Stimulated activated CD8-positive, alpha-beta memory T cell treated with anti-CD3 and anti-CD28 coated beads, Interleukin-2, amount 100 ng/mL, for 48 hours (primary cell): Measurements from ENCODE around the gene GLP1R.

Experiments
- DNase-seq, 2 donors: peaks; one replicate each; pipeline ENCODE4 v3.0.0-alpha.2; 2020; ENCODE audit warnings: low read depth in 2 of 2

The GLP1R gene

DNA sequence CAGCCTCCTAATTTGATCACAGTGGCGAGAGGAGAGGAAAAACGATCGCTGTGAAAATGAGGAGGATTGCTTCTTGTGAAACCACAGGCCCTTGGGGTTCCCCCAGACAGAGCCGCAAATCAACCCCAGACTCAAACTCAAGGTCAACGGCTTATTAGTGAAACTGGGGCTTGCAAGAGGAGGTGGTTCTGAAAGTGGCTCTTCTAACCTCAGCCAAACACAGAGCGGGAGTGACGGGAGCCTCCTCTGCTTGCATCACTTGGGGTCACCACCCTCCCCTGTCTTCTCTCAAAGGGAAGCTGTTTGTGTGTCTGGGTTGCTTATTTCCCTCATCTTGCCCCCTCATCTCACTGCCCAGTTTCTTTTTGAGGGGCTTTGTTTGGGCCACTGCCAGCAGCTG lies 37.7 kb downstream of the GLP1R start:
- DNase-seq, result peak; percentile 20 to 32

DNA sequence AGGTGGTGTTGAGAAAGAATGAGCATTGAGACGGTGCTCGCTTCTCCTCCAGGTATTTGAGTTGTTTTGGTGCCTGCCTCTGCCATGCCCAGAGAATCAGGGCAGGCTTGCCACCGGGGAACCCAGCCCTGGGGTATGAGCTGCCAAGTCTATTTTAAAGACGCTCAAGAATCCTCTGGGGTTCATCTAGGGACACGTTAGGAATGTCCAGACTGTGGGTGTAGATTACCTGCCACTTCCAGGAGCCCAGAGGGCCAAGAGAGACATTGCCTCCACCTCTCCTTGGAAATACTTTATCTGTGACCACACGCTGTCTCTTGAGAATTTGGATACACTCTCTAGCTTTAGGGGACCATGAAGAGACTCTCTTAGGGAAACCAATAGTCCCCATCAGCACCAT lies 38.1 kb downstream of the GLP1R start:
- DNase-seq, result no peak

DNA sequence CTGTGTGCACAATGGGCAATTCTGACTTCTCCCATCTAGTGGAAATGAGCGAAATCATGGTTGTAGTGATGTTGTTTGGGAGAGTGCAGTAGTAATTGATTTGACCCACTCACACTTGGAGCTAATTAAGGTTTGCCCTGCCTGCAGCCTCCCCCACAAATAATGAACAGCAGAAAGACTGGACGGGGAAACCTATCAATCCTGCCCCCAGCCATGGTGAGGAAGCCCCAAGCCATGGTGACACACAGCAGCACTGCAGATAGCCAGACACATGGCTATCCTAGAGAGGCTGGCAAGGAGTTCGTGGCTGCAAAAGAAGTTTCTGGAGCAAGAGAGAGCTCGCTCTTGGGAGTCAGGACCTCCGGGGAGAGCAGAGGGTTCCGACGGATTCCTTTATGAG lies 38.6 kb downstream of the GLP1R start:
- DNase-seq, result no peak

DNA sequence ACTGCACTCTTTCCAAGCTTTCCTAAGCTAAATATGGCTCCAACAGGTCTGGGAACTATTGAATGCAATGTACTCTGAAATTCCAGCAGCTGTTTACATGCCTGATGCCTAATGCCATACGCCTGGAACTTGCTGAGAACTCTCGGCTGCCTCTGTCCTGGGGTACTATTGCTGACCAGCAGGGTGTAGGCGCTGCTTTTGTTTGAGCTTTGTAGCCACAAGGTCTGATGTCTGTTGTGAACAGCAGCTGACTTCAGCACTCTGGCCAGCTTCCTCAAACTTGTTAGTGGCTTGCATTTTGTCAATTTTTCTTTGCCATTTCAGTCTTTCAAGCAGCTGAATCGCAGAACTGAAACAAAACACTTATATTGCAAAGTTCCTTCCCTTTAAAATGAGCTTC lies 39.8 kb downstream of the GLP1R start:
- no peak for DNase-seq

DNA sequence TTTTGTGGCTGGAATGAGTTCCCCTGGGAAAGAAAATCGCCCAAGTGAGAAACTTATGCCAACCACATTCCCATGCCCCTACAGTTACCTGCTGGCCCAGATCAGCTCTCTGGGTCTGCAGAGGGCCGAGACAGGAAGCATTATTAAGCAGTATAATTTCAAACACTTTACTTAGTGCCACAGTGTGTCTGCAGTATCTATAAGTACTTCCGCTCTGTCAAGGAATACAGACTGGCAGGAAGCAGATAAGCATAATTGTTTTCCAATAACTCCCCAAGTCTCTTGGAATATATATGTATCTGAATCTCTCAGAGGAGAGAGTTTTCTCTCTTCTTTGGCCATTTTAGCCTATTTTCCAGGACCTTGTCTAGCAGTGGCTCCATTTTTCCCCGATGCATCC lies 41.5 kb downstream of the GLP1R start:
- no peak for DNase-seq

DNA sequence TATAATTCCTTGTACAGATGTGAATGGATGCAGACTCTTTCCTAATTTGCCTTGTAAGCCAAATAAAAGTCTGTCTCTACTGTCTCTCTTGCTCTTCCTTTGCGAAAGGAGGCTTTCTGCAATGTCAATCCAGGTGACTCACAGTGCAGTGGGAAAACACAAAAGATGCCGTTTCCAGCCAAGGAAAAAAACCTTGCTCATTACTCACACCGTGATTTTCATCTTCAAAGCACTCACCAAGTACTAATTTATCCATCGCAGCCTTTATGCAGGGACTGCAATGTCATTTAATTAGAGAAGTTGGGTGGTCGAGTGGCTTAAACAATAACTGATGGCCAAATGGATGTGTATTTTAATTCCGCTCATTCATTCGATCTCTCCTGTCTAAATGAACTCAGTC lies 42.6 kb downstream of the GLP1R start:
- no peak for DNase-seq

DNA sequence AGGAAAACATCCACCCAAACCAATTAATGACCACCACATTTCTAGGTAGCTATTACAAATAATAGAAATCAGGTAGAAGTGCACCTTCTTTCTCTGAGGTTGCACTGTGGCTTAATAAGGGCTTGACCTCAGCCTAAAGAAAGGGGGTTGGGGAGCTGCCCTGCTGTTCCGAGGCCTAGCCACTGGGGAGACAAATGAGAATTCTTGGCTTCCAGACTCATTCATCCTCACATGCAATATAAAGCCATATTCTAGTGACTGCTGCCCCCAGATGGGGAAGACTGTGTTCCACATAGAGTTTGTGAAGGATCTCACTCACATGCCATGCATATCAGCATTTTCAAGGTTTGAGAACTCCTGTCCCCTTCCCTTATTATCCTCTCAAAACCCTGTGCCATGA lies 43.5 kb downstream of the GLP1R start:
- no peak for DNase-seq

DNA sequence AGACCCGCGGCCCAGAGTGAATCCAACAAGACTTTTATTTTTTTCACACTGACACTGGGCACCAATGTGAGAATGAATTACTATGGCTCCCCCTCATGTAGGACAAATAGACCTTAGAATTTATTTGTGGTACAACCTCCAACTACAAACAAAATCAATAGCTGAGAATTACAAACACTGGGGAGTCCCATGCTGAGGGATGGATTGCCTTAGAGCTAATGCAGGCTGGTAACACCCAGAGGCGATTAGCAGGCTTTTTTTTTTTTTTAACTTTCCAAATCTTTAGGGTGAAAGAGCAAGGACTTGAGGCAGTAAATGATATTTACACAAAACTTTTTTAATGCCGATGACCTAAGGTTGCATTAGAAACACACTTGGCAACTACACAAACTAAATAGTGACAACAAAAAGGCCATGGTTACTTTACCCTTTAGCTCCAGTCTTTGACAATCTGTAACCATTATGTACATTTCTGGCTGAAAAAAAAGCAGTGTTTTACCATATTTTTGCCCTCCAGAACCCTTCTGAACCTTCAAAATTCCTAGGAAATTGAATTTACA lies 44.6 kb downstream of the GLP1R start:
- no peak for DNase-seq

DNA sequence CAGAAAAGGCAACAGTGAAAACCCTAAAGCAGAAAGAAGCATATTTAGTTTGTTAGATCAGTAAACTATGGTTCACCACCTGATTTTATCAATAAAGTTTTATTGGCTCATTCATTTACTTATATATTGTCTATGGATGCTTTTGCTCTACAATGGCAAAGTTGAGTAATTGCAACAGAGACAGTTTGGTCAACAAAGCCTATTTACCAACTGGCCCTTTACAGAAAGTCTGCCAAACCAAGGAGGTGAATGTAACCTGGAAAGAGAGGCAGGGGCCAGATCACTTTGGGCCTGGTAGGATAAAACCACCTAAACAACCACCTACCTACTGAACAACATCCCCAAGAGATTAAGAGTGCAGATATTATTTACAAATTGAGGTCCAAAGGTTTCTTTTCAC lies 47.0 kb downstream of the GLP1R start:
- DNase-seq, result no peak

DNA sequence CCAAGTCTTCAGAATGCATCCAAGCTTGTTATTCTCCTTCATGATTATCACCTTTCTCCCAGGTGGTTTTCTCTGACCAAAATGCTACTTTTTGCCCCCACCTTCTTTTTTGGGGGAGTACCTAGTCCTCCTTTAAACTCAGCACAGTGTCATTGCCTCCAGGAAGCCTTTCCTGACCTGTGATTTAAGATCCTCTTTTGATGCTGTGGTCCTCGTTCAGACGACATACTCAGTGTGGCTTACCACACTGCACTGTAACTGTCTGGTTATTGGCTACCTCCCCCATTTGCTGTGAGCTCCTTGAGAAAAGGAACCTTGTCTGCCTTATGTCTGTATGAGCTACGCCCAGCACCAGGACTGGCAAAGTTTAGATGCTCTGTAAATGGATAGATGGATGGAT lies 51.8 kb downstream of the GLP1R start:
- no peak for DNase-seq

DNA sequence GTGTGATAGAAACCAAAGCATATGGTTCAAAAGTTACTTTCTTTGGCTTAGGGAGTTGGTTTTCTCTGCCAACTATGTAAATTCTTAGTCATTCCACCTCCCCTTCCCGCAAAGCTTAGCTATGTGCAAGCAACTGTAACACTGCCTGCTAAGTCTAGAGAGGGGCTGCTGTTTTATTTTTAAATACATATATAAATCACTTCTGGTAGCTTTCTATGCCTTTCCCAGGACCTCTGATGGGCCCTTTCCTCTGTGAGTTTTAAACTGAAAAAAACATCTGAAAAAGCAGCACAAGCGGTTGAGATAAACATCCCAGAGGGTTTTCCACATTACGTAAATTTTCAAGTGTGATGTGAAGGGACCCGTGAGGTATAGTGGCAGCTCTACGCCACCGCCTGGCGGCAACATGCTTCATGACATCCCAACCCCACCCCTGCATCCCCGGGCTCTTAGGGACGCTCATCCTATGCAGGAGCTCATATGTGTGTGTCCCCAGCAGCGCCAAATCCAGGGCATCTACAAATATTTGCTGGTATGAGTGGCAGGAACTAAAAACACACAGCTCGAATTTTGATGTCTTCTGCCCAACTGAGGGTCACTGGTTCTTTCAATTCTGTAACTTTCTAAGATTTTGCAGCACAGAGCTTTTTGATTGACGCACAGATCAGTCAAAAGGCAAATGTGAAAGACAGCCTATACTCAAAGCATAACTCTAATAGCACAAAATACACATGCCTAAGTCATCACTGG lies 53.7 kb downstream of the GLP1R start:
- no peak for DNase-seq

DNA sequence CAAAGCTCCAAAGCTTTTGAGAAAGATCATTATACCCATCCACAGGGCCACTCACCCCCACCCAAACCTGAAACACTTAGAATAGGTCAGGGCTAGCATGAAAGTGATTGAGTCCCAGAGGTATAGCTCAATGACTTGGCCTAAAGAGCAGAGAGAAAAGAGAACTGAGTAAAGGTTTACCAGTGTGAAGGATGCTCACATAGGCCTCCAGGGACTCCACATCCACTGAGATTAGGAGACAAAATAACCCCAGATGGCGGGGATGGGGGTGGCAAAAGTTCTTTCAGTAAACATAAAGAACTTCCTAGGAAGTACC lies 54.2 kb downstream of the GLP1R start:
- no peak for DNase-seq

DNA sequence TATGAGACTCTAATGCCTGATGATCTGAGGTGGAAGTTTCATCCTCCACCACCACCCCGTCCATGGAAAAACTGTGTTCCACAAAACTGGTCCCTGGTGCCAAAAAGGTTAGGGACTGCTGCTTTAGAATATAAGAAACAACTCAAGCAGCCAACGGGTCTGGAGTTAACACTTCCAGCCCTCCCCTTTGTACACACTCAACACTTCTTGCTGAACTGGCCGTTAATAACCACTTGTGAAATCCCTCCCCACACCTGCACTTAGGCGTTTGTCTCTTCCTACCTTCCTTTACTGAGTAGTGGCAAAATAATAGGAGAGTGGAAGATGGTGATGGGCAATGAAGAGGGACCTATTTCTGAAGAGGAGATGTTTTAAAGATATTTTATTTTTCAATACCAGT lies 55.9 kb downstream of the GLP1R start:
- no peak for DNase-seq

DNA sequence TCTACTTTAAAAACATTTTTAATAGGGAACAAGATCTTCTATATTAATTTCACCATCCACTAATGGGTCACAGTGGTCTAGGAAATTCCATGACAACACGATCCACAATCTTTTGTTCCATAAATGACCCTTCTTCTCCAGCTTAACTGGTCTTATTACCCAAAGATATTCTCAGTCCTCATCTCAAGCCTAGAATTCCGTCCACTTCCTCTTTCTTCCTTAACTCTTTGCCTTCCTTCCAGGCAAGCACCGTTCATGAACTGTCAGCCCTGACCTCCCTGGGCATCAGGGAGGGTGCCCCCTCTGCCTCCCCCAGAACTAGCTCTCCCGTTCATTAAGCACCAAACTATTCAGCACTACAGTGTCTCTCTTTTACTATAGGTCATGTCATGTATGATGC lies 58.5 kb downstream of the GLP1R start:
- DNase-seq, result no peak

DNA sequence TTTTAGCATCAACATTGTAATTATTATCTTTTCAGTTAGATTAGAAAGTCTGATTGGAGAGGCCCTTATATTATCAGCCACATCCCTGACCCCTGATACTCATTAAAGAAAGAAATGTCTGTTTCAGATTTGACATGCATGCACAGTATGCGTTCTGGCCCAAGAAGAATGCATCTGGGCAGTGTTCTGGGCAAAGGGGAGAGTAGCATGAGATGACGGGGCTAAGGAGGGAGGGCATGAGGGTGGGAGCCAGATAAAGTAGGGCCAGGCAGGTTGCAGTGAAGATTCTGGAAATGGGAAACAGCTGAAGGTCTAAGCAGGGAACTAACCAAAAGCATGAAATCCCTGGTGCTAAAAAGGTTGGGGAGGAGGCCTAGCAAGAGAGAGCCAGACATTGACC lies 59.1 kb downstream of the GLP1R start:
- no peak for DNase-seq

DNA sequence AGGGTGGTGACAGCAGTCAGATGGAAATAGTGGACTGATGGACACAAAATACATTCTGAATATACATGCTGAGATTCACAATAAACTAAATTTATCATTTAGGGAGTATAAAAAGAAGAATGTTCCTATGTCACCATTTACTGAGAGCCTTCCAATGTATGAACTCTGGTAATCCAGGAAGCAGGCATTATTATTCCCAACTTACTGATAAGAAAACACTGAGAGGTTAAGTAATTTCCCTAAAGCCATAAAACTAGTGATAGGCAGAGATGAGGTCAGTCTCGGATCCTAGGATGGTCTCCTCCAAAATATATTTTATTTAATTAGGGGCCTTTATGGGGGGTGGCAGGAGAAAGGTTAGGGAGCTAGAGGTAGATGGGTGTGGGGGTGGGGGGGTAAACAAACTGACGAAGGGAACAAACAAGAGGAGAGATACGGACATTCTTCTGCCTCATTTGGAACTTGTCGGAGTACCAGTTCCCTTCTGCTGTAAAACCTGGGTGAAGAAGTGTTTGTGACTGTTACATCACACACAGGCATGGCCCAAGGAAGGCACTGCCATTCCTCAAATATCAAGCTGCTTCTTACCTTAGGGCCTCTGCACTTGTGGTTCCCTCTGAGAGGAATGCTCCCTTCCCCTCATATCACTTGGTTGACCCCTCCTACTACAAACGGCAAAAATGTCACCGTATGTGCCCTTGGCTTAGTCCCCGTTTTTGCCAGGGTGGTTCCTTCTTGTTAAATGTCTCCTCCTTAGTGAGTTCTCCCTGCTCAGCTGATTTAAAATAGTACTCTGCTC lies 59.7 kb downstream of the GLP1R start:
- no peak for DNase-seq

DNA sequence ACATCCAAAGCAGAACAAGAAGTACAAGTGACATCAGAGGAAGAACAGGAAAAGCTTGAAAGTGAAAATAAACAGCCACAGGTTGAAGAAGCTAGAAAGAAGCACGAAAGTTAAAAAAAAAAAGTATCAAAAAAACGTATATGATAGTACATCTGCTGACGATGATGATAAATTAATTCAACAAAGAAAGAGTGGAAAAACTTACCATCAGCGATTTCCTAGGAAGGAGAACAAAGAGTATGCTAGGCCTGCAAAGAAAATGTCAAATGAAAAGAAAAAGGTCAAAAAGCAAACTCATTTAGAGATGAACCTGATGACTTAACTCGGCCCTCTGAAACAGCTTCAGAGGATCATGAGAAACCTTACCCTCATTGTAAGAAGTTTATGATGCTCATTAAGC lies 62.7 kb downstream of the GLP1R start:
- DNase-seq, result no peak

DNA sequence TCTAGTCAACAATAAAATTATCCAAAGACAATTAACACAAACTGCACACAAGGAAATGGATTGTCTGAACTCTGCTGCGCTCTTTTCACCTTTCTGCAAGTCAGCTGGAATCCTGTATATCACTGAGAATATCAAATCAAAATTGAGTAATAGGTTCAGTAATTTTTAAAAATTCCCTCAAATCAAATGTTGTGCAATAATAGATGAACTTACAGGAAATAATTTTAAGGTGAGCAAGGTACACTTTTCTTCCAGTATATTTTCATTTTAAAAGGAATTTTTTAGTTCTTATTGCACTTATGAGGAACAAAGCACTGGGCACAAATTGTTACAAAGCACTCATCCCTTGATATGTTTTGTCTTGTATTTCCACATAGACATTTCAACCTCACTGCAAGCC lies 65.2 kb downstream of the GLP1R start:
- no peak for DNase-seq

DNA sequence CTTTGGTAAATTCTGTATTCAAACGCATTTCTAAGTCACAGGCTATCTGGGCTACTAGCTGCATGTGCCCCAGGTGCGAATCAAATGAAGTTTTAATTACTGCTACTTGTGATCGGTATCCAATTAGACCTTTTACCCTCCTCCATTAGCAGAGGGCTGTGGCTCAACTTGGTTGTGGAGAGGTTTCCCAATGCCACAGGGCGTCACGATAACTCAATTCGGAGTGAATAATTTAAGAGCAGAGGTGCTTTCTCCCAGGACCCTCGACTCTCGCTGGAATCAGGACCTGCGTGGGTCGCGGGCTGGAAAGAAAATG lies 65.8 kb downstream of the GLP1R start:
- DNase-seq, result no peak

DNA sequence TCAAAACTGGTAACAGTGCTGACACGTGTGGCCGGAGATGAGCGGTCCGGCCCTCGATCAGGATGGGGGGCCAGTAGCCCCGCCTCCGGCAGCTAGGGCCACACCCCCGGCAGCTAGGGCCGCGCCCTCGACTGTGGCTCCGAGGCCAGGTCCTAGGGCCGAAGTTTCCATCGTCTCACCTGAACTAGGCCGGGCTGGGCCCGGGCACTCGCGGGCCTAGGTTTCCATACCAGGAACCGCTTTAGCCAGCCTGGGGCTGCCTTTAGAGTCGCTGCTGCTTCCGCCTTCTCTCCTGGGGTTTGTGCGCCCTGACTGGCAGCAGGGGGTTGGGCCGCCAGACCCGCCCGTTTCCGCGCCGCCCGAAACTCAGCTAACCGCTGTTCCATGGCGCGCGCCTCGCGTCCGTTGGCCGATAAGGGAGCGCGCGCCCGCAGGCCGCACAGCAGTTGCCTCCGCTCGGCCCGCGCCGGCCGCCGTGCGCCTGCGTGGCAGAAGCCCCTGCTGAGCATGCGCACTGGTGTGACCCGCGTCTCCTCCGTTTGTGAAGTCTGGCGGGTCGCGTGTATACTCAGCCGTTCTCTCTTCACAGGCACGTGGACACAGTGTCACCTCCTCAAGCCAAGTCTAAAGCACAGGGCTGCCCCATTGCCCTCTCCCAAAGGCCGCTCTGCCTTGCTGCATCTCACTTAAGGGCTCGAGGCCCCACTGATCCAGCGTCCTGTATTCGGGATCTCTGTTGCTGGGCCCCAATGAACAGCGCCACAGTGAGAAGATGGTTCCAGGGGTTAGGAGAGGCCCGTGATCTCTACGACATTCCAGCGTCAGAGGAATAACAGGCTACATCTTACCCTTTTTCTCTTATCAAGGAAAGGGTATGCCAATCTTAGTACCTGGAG lies 66.4 kb downstream of the GLP1R start, which contains the start of gene SAYSD1:
Gene SAYSD1, minus strand, starts transcription at position 483 of the 896 bp plus-strand sequence. Its CDS starts 97 bp downstream, at position 386.
- peak; percentile 89 to 94 for DNase-seq

DNA sequence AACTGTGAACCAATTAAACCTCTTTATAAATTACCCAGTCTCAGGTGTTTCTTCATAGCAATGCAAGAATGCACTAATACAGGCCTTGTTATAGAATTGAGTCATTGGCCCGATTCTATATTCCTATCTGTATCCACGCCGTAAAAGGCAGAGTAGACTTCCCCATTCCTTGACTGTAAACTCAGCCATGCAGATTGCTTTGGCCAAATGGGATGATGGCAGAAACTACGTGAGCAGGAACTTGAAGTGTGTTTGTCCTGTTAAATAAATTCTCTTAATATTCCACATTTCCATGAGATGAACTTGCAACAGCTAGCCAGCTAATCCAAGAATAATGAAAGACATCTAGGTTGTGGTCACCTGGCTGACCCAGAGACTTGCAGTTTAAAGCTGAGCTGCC lies 70.3 kb downstream of the GLP1R start:
- DNase-seq, result no peak

DNA sequence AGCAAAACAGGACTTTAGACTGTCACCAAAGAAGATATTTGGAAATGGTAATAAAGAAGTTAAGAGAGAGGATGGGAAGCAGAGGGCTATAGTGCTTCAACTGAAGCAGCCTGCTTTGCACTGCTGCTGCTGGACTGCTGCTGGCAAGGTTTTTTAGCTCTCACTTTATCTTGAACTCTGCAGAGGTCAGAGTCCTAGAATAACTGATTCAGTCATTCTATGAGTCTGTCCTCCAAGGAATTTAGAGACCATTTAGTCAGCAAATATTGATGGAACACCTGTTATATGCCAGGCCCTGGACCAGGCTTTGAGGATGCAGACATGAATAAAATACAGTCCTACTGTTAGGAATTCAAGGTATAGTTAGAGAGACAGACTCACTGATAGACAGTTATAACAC lies 75.5 kb downstream of the GLP1R start:
- DNase-seq, result no peak
